AG04450 (cell line): ENCODE measurements around the gene RPL11. TPM values are rescaled to one million over a fixed set of nuclear protein-coding genes. Genes with fewer than 3 reads are reported as not detected.
A peak's percentile ranks its signal among the peaks of the same experiment; 100 is the strongest.

ENCODE experiments used
- CTCF ChIA-PET: fragments of 300-600, 350-600 bp; formaldehyde crosslinking; extraction: SDS; loops from one replicate; lab custom pipeline; 2022; ENCODE audit warnings: antibody characterized with exemption, inconsistent platforms; lab: Charles Lee
- POLR2A ChIA-PET: fragments of 350-600 bp; formaldehyde crosslinking; extraction: SDS; loops from one replicate; lab custom pipeline; 2021; ENCODE audit warnings: antibody characterized with exemption, inconsistent platforms; lab: Yijun Ruan, JAX
- DNase-seq: peaks from one replicate; pipeline ENCODE4 v3.0.0-alpha.2; 2011; ENCODE audit warnings: low read depth, low spot score
- H3K27ac ChIP-seq: one replicate; pipeline ENCODE4 v1.5.1; 2012; ENCODE audit warnings: low read depth, low read length, control low read depth
- H3K27me3 ChIP-seq: one replicate; pipeline ENCODE4 v1.6.0; 2012; ENCODE audit warnings: low read length; ENCODE audit not compliant: control insufficient read depth, insufficient read depth
- H3K4me3 ChIP-seq: 2 replicates; pipeline ENCODE4 v1.5.1; 2011; ENCODE audit warnings: mild to moderate bottlenecking, low read depth, low read length, control low read depth
- H3K9me3 ChIP-seq: 2 replicates; pipeline ENCODE4 v1.5.1; 2012; ENCODE audit warnings: low read length; ENCODE audit not compliant: control insufficient read depth, insufficient read depth
- CTCF ChIP-seq: IDR thresholded peaks from 2 replicates; pipeline ENCODE4 v1.5.1; 2011; ENCODE audit warnings: low read depth, low read length, control low read depth, inconsistent platforms
- polyA plus RNA-seq: library from polyadenylated mRNA; depleted of rRNA; stranded (reverse); fragments of >200 nt; gene quantifications from 2 replicates; pipeline ENCODE4 v1.2.3, GENCODE V29; 2011

RPL11 gene
- polyA plus RNA-seq, 1 experiment: 2,055 TPM

- TF ChIP-seq CTCF: no peak
- no peak for DNase-seq
- Histone ChIP-seq H3K9me3 (no peaks in the 10 kb centered on the region), H3K27me3 (no peaks in the 10 kb centered on the region), H3K4me3 (no peak overlapping the region), H3K27ac (no peak overlapping the region)
- ChIA-PET CTCF (interaction anchor here (0.6 kb wide), 1 partner anchor 24 kb away, joined by 5 read pairs; no protein-coding TSS in a partner anchor), POLR2A (no interaction called here)
Observed at GRCh38 chr1:23704834-23705495, 13.4 kb downstream of the RPL11 start.

- no peak for TF ChIP-seq CTCF
- ChIA-PET POLR2A (no interaction called here), CTCF (no interaction called here)
Observed at GRCh38 chr1:23709229-23709628, 17.6 kb downstream of the RPL11 start.

GRCh38 chr1:23718482-23718881 lies 26.9 kb downstream of the RPL11 start:
- POLR2A ChIA-PET: interaction anchor here (2.1 kb wide), 1 partner anchor 27 kb away, joined by 6 read pairs; the partner anchor contains the start of gene RPL11

More at GRCh38 chr1:23709229-23709628, 17.6 kb downstream of the RPL11 start:
- DNase-seq: no peak
- Histone ChIP-seq H3K27me3 (no peaks in the 10 kb centered on the region), H3K9me3 (no peaks in the 10 kb centered on the region), H3K4me3 (no peak overlapping the region), H3K27ac (no peak overlapping the region)

GRCh38 chr1:23719162-23719820 lies 27.7 kb downstream of the RPL11 start:
- H3K4me3 ChIP-seq: no peak overlapping the region
- ChIA-PET POLR2A (interaction anchor here (2.1 kb wide), 1 partner anchor 28 kb away, joined by 6 read pairs; the partner anchor contains the start of gene RPL11), CTCF (interaction anchor here (1.3 kb wide), 1 partner anchor 28 kb away, joined by 4 read pairs; the partner anchor contains the start of gene RPL11)
- no peak for TF ChIP-seq CTCF
- H3K27ac ChIP-seq: peak overlapping the region; percentile 11
- no peaks in the 10 kb centered on the region for H3K9me3 ChIP-seq
- no peaks in the 10 kb centered on the region for H3K27me3 ChIP-seq
- peak; percentile 45 for DNase-seq

More at GRCh38 chr1:23718482-23718881, 26.9 kb downstream of the RPL11 start:
- H3K4me3 ChIP-seq: no peak overlapping the region
- DNase-seq: no peak
- CTCF ChIA-PET: interaction anchor here (0.5 to 1.3 kb wide), 3 partner anchors 27 to 108 kb away, joined by 3 to 4 read pairs (median 4); partner anchors contain the start of gene RPL11
- no peaks in the 10 kb centered on the region for H3K9me3 ChIP-seq
- H3K27me3 ChIP-seq: no peaks in the 10 kb centered on the region
- TF ChIP-seq CTCF: peak; percentile 63
- no peak overlapping the region for H3K27ac ChIP-seq
